ENCODE data around the gene DAD1.

DNA sequence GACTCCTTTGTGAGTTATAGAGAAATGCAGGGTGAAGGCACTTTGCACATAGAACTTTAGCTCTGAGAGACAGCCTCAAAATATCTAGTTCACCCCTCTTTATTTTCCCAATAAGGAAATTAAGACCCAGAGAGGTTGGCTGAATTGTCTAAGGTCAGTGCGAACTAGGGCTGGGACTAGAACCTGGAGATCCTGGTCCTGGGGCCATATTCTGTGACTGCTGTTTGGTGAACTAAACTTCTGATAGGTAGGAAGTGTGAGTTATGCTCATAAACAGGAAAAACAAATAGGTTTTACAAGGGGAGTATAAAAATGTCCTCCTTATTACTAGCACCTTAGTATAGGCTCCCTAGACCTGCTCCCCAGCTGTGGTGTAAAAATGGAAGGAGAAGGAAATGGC, 53.9 kb downstream of the DAD1 start:
- TF ChIP-seq, protein P1, sequence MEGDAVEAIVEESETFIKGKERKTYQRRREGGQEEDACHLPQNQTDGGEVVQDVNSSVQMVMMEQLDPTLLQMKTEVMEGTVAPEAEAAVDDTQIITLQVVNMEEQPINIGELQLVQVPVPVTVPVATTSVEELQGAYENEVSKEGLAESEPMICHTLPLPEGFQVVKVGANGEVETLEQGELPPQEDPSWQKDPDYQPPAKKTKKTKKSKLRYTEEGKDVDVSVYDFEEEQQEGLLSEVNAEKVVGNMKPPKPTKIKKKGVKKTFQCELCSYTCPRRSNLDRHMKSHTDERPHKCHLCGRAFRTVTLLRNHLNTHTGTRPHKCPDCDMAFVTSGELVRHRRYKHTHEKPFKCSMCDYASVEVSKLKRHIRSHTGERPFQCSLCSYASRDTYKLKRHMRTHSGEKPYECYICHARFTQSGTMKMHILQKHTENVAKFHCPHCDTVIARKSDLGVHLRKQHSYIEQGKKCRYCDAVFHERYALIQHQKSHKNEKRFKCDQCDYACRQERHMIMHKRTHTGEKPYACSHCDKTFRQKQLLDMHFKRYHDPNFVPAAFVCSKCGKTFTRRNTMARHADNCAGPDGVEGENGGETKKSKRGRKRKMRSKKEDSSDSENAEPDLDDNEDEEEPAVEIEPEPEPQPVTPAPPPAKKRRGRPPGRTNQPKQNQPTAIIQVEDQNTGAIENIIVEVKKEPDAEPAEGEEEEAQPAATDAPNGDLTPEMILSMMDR (conservative IDR thresholded peaks at IDR 0.05; ENCODE audit: low read depth, low read length): no peak
- no peak for TF ChIP-seq EZH2phosphoT487 (IDR thresholded peaks at IDR 0.05; ENCODE audit: borderline replicate concordance, low read length)
- no peak for TF ChIP-seq EZH2 (IDR thresholded peaks at IDR 0.05; ENCODE audit: low read length, unreplicated experiment)
